Measurements from ENCODE around the gene MACIR. TPM values are rescaled to one million over a fixed set of nuclear protein-coding genes. Genes with fewer than 3 reads are reported as not detected.

The MACIR gene
- total and polyA plus RNA-seq, 10 of the 15 experiments (the other 5 are each of a cell fraction or from before 2014, with no cell fraction given), result 2.1 to 16.1 (median 10.8) TPM

DNA sequence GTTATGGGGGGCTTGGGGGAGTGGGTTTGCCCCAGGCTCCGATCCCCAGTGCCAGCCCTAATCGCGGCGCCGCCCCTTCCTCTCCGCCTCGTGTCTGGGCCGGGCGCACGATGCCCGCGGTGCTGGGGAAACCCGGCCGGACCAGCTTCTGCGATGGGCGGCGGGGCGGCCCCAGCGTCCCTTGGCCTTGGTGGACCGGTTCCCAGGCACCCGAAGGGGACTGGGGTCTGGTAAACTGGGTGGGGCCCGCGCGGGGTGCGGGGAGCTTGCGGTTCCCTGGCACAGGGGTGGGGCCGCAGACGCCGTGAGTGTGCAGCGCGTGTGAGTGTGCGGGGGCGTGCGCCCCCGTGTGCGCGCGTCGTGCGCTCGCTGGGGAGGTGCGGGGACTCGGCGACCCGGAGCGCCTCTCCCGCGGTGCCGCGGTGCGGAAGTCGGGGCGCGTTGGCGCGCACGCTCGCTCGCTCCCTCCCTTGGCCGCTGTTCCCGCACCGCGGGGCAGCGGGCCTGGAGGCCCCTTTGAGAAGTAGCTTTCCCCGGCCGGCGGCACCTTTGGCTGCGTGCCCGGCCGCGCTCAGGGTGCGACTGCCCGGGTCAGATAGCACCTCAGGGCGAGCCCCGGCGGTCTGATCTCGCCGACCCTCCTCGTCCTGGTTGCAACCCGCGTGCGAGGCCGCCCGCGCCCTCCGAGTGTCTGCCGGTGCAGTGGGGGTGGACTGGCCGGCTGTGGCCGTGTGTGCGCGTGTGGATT, 568 bp downstream of the MACIR start:
- in situ Hi-C loops (cut with MboI) (no loop called here), intact Hi-C loops (cut with micrococcal nuclease; ENCODE audit: unreplicated experiment) (loop anchor here (2.0 kb wide), 1 partner anchor 82 kb away; no protein-coding TSS in a partner anchor)
- WGBS (ENCODE audit: insufficient coverage, insufficient replicate concordance, low lambda C conversion rate, missing lambda C conversion rate), result under 1% methylated on average over 57 of the region's 91 CpGs
- Histone ChIP-seq H3K27me3 (replicated peaks in 1 of 2; ENCODE audit: control insufficient read depth in 2 of 2, insufficient read depth in 2 of 2, low read length in 1 of 2) (no peaks in the 10 kb centered on the region), H3K9ac (ENCODE audit: control insufficient read depth, insufficient read depth, low read length) (peak overlapping the region; percentile 55), H3K4me1 (ENCODE audit: control insufficient read depth, insufficient read depth, low read length) (peaks cover 3% of the 10 kb centered on the region; the same call in 1 of the 2 replicates), H4K20me1 (ENCODE audit: control insufficient read depth, insufficient read depth) (no peaks in the 10 kb centered on the region), H3K9me3 (replicated peaks; ENCODE audit: control insufficient read depth, insufficient read depth, low read length) (no peaks in the 10 kb centered on the region), H3K36me3 (ENCODE audit: control insufficient read depth in 2 of 2, insufficient read depth in 2 of 2, low read length in 1 of 2) (no peaks in the 10 kb centered on the region), H3K27ac (ENCODE audit: control insufficient read depth, insufficient read depth) (peak overlapping the region; percentile 34), H3K4me3 (peak overlapping the region; percentile 87), H3K4me2 (ENCODE audit: control insufficient read depth, insufficient read depth) (peak overlapping the region; percentile 94; the same call in 1 of the 2 replicates), H3K79me2 (ENCODE audit: control insufficient read depth, insufficient read depth, low read length) (peaks cover 46% of the 10 kb centered on the region), H2AFZ (ENCODE audit: control insufficient read depth, low read depth, low read length) (peak overlapping the region; percentile 76)
- FAIRE-seq (no peak), ATAC-seq (peak; percentile 64), DNase-seq (ENCODE audit: low read depth, low spot score) (no peak)
- no TSS peak for BruUV-seq (replicated peaks)
- ChIA-PET SMC1A (ENCODE audit: uncharacterized antibody, unreplicated experiment) (interaction anchor here (0.6 to 9.1 kb wide), 8 partner anchors 13 to 496 kb away, joined by 3 to 64 read pairs (median 4); no protein-coding TSS in a partner anchor), POLR2A (interaction anchor here (0.6 to 2.6 kb wide), 5 partner anchors 12 to 832 kb away, joined by 3 to 7 read pairs (median 4); partner anchors contain the start of genes GIN1 and PPIP5K2), RAD21 (ENCODE audit: unreplicated experiment) (interaction anchor here (0.6 to 4.8 kb wide), 5 partner anchors 12 to 283 kb away, joined by 3 to 34 read pairs (median 4); no protein-coding TSS in a partner anchor), CTCF (interaction anchor here (1.4 to 7.7 kb wide), 2 partner anchors 12 to 217 kb away, joined by 10 to 77 read pairs; no protein-coding TSS in a partner anchor)
- TF ChIP-seq ASH2L (IDR thresholded peaks at IDR 0.05; ENCODE audit: borderline replicate concordance, low read depth) (0 out of 2 replicates have a peak, but pooled peaks have one; percentile 59), EZH2 (IDR thresholded peaks at IDR 0.05; ENCODE audit: borderline replicate concordance, control insufficient read depth, low read depth, low read length) (no peak), PAX5 (IDR thresholded peaks at IDR 0.05; ENCODE audit: borderline replicate concordance, low read depth, low read length) (no peak), IKZF1 (conservative IDR thresholded peaks at IDR 0.05) (peak; percentile 70), PAX8 (IDR thresholded peaks at IDR 0.05) (no peak), PML (IDR thresholded peaks at IDR 0.05; ENCODE audit: low read length) (no peak), POLR2AphosphoS2 (IDR thresholded peaks at IDR 0.05; ENCODE audit: low read depth, low read length) (no peak), BCL11A (IDR thresholded peaks at IDR 0.05; ENCODE audit: low read depth, low read length) (no peak), CREM (IDR thresholded peaks at IDR 0.05; ENCODE audit: low read depth) (no peak), KDM1A (IDR thresholded peaks at IDR 0.05; ENCODE audit: borderline replicate concordance) (no peak), SIN3A (IDR thresholded peaks at IDR 0.05; ENCODE audit: low read depth, low read length) (no peak), MEF2B (IDR thresholded peaks at IDR 0.05; ENCODE audit: partially characterized antibody, poor library complexity, severe bottlenecking) (no peak), SMC3 (IDR thresholded peaks at IDR 0.05; ENCODE audit: borderline replicate concordance, low read length) (no peak), EED (IDR thresholded peaks at IDR 0.05; ENCODE audit: low read depth) (0 out of 2 replicates have a peak, but pooled peaks have one; percentile 24), NBN (IDR thresholded peaks at IDR 0.05) (no peak), ZBED1 (IDR thresholded peaks at IDR 0.05; ENCODE audit: borderline replicate concordance) (no peak), TARDBP (IDR thresholded peaks at IDR 0.05; ENCODE audit: borderline replicate concordance) (no peak), GATAD2B (conservative IDR thresholded peaks at IDR 0.05; ENCODE audit: low read depth) (peak; percentile 90), RUNX3 (IDR thresholded peaks at IDR 0.05; ENCODE audit: low read length) (no peak), GABPA (IDR thresholded peaks at IDR 0.05; ENCODE audit: low read depth) (no peak)
- TF ChIP-seq, protein P1, sequence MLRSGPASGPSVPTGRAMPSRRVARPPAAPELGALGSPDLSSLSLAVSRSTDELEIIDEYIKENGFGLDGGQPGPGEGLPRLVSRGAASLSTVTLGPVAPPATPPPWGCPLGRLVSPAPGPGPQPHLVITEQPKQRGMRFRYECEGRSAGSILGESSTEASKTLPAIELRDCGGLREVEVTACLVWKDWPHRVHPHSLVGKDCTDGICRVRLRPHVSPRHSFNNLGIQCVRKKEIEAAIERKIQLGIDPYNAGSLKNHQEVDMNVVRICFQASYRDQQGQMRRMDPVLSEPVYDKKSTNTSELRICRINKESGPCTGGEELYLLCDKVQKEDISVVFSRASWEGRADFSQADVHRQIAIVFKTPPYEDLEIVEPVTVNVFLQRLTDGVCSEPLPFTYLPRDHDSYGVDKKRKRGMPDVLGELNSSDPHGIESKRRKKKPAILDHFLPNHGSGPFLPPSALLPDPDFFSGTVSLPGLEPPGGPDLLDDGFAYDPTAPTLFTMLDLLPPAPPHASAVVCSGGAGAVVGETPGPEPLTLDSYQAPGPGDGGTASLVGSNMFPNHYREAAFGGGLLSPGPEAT (IDR thresholded peaks at IDR 0.05; ENCODE audit: low read depth), result no peak
- TF ChIP-seq, protein P2, sequence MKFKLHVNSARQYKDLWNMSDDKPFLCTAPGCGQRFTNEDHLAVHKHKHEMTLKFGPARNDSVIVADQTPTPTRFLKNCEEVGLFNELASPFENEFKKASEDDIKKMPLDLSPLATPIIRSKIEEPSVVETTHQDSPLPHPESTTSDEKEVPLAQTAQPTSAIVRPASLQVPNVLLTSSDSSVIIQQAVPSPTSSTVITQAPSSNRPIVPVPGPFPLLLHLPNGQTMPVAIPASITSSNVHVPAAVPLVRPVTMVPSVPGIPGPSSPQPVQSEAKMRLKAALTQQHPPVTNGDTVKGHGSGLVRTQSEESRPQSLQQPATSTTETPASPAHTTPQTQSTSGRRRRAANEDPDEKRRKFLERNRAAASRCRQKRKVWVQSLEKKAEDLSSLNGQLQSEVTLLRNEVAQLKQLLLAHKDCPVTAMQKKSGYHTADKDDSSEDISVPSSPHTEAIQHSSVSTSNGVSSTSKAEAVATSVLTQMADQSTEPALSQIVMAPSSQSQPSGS (IDR thresholded peaks at IDR 0.05; ENCODE audit: low read length), result no peak
- TF ChIP-seq, protein P3, sequence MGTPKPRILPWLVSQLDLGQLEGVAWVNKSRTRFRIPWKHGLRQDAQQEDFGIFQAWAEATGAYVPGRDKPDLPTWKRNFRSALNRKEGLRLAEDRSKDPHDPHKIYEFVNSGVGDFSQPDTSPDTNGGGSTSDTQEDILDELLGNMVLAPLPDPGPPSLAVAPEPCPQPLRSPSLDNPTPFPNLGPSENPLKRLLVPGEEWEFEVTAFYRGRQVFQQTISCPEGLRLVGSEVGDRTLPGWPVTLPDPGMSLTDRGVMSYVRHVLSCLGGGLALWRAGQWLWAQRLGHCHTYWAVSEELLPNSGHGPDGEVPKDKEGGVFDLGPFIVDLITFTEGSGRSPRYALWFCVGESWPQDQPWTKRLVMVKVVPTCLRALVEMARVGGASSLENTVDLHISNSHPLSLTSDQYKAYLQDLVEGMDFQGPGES (IDR thresholded peaks at IDR 0.05), result no peak
